Hematopoietic multipotent progenitor cell treated with erythropoietin and hydrocortisone succinate and interleukin-3 and kit ligand, for 8 days (in vitro differentiated cells): ENCODE results near the gene ATP13A3.

Source experiments
- DNase-seq: peaks from one replicate; pipeline ENCODE4 v3.0.0-alpha.2; 2015

The ATP13A3 gene

GRCh38 chr3:194390835-194391234, 96.0 kb downstream of the ATP13A3 start:
- no peak for DNase-seq

GRCh38 chr3:194389269-194389668, 97.5 kb downstream of the ATP13A3 start:
- DNase-seq: no peak

GRCh38 chr3:194387926-194388418, 98.8 kb downstream of the ATP13A3 start:
- DNase-seq: no peak

DNA sequence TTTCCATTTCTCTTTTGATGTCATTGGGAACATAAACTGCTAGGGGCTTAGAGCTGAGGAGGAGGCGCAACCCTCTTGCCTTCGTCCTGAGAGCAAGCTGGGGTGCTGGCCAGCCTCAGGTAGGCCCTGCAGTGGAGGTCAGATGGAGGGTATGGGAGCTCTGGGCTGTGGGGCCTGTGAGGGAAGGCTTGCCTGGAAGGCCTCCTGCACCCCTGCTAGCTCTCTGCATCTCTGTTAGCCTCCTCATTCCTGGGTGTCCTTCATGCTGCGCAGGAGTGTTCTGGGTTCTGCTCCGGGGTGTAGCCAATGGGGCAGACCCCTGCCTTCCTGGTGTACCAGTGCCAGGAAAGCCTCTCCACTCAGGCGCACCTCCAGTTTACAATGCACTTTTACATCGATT, 99.5 kb downstream of the ATP13A3 start:
- no peak for DNase-seq

GRCh38 chr3:194386648-194387047, 100.2 kb downstream of the ATP13A3 start:
- DNase-seq: no peak

GRCh38 chr3:194386066-194386465, 100.7 kb downstream of the ATP13A3 start:
- no peak for DNase-seq

DNA sequence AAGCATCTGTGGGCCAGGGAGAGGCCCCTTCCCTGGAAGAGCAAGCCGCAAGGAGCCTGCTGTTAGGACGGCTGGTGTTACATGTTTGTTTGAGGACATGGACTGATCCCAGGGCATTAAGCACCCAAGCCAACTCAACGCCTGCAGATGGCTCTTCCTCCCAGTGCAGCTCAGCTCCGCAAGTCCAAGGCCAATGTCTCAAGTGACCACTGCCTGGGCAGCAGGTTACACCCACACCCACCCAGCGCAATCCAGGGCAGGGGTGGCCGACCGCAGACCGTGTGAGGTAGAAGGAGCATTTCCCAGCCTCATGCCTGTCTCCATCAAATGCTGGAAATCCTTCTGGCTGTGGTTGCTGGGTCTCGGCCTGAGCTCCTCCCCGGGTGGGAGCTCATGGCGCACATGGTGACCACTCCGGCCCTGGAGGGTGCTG, 102.2 kb downstream of the ATP13A3 start:
- DNase-seq: no peak

DNA sequence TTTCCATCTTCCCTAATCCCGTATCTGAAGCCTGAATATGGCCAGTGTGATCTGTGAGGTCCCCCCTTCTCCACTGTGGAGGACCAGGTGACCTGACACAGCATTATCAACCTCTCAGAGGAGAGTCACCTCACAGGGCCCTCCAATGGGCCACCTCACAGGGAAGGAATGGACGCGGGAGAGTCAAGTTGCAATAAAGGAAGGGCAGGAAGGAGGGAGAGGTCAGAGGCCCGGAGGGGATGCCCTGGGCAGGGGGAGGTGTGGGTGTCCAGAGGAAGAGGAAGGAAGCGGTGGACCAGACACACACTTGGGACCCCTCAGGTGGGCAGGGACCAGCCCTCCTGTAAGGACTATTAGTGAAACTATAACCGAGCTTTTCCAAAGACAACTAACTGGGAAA, 102.6 kb downstream of the ATP13A3 start:
- DNase-seq: no peak

DNA sequence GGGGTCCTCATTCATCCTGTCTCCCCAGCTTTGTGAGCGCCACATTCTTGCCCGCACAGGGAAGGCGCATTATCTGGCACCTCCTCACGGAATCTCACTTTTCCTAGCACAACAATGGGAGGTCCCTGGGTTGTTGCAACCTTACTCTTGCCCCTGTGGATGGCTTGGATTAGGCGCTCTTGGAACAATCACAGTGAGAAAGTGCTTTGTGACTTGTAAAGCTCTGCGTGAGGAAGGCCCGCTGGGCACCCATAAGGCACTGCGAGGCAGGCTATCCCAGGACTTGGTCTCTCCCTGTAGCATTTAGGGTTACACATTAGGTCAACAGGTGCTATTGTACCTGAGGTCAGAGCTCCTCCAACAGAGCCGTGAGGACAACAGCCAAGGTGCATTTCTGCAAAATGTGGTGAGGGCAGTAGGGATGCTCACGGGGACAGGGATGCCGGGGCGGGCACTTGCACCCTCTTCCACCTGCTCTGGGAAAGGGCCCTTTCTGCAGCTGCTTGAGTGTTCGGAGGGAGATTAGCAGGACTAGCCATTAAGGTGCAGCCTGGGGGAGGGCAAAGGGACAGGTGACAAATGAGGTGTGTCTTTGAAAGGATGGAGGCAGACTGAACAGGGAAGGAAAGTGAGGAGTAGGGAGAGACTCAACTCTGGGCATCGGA, 103.4 kb downstream of the ATP13A3 start:
- DNase-seq: no peak

- DNase-seq: no peak
Measured at GRCh38 chr3:194382892-194383223, 103.9 kb downstream of the ATP13A3 start.

- DNase-seq: no peak
Measured at GRCh38 chr3:194382196-194382891, 104.5 kb downstream of the ATP13A3 start.

DNA sequence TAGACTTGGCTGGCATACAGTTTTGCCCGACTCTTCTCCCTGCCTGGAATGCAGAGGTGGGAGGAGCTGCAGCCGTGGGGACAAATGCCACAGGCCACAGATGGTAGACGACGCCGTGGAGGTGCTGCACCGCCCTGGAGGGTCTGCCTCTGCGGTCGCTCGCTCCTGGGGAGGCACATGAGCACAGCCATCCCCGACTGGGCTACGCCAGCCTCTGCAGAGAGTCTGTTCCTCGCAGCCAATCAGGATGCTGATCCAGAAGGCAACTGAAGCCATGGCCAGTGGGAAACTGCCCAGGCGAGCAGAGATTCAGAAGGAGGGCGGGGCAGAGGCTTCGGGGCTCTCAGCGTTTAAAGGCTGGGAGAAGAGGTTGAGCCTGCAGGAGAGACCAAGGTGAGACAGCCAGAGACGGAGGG, 105.3 kb downstream of the ATP13A3 start:
- DNase-seq: no peak

DNA sequence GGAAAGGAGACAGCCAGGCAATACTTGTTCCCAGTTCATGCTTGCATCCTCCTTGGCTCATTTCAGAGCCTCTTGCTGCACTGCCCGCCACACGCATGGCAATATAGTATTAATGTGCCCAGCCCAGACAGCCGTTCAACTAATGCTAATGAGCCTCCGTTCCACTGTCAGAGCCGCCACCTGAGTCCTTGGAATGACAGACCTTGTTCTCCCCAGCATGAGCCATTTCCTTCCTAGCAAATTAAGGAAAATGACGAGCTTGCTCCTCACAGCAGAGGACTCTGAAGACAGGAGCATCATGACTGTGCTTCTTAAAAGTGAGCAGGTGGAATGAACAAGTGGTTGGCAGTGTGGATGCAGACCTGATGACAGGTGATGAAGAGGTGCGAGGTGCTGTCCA, 106.5 kb downstream of the ATP13A3 start:
- DNase-seq: no peak

DNA sequence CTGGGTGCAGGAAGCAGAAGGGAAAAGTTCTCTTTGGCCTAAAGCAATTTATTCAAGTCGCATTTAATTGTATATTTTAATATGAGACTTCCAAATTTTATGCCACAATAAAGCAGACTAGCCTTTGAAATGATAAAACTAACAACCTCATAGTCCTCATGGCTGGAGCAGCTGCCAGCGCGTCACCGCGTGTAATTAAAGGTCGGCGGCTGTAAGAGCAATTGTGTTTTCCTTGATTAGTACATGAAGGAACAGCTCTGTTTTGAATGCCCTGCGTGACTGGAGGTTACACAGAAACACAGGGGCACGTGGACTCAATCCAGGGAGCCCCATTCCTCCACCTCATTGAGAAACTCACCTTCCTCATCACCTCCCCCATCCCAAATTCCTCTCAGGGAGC, 107.2 kb downstream of the ATP13A3 start:
- no peak for DNase-seq

DNA sequence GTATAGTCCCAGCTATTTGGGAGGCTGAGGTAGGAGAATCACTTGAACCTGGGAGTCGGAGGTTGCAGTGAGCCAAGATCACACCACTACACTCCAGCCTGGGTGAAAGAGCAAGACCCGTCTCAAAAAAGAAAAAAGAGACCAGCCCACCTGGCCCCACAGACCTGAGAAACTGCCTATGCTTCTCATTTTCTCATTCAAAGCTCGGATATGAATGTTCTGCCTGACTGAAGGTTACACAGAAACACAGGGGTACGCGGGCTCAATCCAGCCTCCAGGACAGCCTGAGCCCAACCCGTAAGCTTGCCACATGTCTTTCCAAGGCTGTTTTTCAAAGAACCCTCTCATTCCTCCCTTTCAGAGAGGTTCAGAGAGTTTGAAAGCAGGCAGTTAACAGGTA, 107.6 kb downstream of the ATP13A3 start:
- DNase-seq: no peak

GRCh38 chr3:194377708-194378107, 109.1 kb downstream of the ATP13A3 start:
- no peak for DNase-seq

DNA sequence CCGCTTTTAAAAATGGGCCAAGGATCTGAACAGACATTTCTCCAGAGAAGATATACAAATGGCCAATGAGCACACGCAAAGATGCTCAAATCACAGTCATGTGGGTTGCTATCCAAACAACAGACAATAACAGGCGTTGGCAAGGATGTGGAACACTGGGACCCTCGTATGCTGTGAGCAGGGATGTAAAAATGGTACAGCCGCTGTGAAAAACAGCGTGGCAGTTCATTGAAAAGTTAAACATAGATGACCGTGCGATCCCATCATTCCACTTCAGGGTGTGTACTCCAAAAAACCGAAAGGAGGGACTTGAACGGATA, 110.6 kb downstream of the ATP13A3 start:
- no peak for DNase-seq

DNA sequence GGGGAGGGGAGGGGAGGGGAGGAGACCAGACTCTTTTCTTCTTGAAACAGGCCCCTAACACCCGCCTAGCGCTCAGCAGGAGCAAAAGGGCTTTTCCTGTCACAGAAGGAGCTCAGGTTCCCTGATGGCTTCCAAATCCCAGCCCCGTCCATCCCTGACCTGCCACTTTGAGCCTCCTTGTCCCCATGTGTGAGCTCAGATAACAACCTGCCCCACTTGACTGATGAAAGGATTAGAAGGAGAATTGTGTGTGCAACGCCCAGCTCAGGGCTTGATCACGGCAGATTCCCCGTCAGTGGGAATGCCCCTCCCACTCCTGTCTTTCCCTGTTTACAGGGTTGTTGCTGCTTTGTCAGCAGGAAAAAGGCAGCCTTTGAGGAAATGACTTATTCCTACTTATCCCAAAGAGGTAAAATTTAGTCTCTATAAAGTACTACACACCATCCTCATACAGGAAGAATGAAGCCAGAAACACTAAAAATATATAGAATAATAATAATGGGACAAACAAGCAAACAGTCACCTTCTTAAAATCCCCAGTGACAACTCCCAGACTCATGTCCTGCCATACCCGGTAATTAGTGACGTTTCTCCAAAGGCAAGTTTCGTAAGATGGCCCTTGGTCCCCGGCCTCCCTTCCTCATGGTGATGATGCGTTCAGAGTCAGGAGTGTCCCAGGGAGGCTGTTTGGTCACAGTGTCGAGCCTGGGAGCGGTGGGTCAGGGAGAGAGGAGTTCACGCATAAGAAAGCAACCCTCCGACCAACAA, 111.1 kb downstream of the ATP13A3 start:
- no peak for DNase-seq

GRCh38 chr3:194374935-194375334, 111.9 kb downstream of the ATP13A3 start:
- no peak for DNase-seq

GRCh38 chr3:194373899-194374298, 112.9 kb downstream of the ATP13A3 start:
- no peak for DNase-seq

GRCh38 chr3:194373028-194373427, 113.8 kb downstream of the ATP13A3 start:
- DNase-seq: no peak

DNA sequence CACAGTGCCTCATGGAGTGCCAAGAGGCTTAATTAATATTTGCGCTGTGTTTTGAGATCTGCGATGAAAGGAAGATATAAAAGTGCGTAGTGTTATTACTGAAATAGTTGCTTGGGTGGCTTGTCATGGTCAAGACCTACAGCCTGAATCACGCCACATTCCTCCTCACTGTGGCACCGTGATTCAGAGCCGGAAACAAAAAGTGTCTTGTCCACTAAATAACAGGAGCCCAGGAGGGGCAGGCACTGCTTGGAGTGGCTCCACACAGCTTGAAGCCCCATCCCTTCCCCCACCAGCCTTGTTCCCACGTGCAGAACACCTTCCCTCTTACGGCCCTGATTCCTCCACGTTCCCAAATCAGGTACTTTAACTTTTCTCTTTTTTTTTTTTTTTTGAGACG, 116.0 kb downstream of the ATP13A3 start:
- DNase-seq: no peak

- DNase-seq: no peak
Measured at GRCh38 chr3:194369522-194370279, 117.1 kb downstream of the ATP13A3 start, which contains the start of gene LRRC15. Gene LRRC15, minus strand, starts transcription at chr3:194369743. Its CDS starts 8,700 bp downstream, at chr3:194361043.
